ENCODE results near the gene GNAO1.

Gene GNAO1

GRCh38 chr16:56330476-56330875 lies 139.2 kb downstream of the GNAO1 start:
- no peak for DNase-seq (ENCODE audit: low read depth in 4 of 4, low spot score in 1 of 4)

DNA sequence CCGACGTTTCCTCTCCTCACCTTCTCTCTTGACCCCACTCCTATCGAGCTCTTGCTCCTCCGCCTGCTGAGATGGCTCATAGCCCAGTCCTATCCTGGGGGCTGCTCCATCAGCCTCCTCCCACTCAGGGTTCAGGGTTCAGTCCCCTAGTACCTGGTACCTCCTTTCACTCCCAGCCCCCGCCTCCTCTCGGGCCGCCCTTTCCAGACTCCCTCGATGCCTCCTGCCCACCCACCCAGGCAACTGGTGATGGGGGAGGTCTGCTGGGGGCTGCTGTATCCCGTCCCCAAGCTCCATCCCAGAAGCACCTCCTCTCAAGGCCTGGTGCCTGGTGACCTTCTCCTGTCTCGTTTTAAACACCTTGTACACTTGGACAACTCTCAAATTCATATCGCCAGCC lies 140.1 kb downstream of the GNAO1 start:
- DNase-seq (ENCODE audit: low read depth in 4 of 4, low spot score in 1 of 4) = no peak

DNA sequence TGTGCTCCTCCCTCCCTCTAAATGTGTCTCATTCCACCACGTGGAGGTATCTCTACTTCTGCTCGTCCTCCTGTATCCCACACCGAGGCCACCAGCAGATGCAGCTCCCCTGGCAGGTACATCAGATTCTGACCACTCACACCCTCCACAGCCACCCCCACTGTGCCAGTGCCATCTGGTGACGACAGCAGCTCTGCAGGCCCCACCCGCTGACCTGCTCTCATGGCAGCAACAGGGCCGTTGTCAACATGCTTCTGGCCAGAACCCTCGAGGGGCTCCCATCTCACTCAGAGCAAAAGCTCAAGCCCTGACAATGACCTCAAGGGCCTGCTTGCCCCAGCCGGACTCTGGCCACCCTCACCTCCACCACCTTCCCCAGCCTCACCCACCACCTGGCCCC lies 140.6 kb downstream of the GNAO1 start:
- no peak for DNase-seq (ENCODE audit: low read depth in 4 of 4, low spot score in 1 of 4)

DNA sequence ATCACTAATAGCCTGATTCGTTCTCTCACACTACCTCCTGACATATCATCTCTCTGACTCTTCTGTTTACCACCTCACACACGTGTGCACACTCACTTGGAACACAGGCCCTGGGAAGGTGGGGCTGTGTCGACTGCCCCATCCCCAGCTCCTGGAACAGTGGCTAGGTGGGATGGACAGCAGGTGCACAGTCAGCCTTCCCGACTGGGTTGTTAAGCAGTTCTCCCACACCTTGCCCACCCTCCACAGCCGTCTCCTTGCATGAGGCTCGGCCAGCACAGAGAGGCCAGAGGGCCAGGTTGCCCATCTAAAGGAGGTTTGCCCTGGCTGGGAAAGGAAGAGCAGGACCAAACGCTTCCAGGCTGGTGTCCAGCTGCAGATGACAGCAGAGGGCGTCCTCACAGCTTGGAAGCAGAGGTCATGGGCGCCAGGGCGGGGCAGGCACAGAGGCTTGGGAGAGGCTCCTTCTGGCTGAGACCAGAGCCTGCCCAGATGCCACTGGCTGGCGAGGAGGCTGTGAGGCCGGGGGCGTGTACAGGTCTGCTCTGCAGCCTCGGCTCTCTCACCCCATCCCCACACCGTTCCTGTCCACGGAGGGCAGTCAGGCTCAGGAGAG lies 141.3 kb downstream of the GNAO1 start:
- no peak for DNase-seq (ENCODE audit: low read depth in 4 of 4, low spot score in 1 of 4)

DNA sequence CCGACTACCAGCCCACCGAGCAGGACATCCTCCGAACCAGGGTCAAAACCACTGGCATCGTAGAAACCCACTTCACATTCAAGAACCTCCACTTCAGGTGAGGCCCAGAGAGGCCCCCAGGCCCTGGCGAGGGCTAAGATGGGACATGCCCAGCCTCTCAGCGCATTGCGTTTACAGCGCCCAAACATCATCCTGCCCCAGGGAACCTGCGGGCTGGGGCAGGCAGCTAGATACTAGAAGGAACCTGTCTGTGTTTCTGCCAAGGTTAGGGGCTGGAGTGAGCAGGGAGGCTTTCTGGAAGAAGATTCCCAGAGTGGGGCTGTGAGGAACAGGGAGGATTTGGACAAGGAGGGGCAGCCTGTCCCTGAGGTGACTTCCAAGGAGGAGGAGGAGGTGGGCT lies 143.5 kb downstream of the GNAO1 start:
- DNase-seq (ENCODE audit: low read depth in 4 of 4, low spot score in 1 of 4) = no peak

DNA sequence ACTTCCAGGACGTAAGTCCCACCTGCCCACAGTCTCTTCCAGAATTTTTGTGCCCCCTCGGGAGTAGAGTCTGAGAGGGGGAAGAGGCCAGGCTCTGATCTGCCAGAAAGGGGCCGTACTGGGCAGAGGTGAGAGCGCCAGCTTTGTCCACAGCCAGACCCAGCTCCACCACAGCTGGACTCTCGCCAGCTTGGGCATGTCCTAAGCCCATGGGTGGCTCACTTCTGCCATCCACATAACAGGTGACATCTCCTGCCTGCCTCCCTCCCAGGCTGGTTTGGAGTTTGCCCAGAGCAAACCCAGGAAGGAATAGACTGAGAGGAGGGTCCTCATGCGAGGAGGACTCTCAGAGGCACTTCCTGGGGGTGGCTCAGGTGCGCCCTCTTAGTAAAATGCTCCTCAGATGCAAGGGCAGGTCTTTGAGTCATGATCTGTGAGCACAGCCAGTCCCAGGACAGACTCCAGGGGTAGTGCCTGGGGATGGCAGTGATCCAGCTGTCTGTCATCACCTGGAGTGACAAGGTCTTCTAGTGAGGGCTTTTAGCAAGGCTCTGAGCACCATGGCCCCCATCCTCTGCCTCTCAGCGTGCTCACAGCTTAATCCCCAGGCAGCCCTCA lies 144.9 kb downstream of the GNAO1 start:
- DNase-seq (ENCODE audit: low read depth in 4 of 4, low spot score in 1 of 4) = no peak

DNA sequence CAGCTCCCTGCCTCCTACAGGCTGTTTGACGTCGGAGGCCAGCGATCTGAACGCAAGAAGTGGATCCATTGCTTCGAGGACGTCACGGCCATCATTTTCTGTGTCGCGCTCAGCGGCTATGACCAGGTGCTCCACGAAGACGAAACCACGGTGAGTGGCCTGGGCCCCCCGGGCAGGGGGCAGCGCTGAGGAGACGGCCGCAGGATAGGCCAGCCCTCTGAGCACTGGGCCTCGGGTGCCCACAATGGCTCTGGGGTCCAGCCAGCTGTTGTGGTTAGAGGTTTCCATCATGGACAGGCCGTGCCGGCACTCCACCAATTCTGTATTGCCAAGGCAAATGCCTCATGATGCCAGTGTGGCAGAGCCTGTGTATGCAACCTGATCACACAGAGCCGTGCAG lies 145.4 kb downstream of the GNAO1 start:
- DNase-seq (ENCODE audit: low read depth in 4 of 4, low spot score in 1 of 4) = no peak

DNA sequence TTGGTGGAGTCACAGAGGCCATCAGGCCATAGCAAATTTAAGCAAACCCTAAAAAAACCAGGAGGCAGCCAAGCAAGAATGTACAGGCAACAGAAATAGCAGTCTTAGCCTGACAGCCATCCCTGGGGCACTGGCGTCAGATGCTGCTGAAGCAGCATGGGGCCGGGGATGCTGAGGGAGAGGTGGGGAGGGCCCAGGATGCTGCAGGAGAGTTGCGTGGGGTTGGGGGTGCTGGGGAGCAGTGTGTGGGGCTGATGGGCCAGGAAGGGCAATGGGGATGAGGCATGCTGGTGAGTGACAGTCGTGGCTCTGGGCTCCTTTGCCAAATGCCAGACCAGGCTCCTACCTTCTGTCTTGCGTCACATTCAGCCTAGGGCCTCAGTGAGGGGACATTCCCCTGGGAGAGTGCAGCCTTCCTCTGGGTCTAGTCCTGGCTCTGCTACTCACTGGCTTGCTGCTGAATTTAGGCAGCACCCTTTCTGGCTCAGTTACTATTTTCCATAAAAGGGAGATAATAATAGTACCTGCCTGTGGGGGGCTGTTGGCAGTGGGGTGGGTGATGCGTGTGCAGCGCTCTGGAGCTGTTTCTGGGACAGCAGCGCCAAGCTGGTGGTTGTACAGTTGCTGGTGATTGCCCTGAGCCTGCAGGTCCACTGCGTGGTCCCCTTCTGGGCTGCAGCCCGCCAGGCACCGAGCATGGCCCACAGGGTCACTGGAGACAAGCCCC lies 146.0 kb downstream of the GNAO1 start:
- DNase-seq (ENCODE audit: low read depth in 4 of 4, low spot score in 1 of 4) = no peak

DNA sequence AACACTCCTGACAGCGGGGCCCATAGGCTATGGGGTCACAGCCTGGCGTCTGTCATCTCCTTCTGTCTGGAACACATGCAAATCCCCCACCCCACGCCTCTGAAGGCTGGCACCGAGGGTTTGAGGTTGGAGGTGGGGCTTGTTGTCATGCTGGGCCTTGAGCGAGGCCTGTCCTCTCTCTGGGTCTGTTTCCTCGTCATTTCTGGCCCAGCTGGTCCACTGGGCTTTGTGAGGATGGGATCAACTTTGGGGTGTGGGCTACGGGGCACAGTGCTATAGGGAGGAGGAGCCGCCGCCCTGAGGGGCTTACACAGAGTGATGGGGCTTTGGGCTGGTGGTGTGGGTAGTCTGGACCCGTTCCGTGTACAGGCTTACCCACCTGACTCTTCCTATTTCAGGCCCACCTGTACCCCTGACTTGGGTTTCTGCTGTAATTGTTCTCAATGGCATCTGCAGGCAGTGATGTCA lies 146.6 kb downstream of the GNAO1 start:
- no peak for DNase-seq (ENCODE audit: low read depth in 4 of 4, low spot score in 1 of 4)

DNA sequence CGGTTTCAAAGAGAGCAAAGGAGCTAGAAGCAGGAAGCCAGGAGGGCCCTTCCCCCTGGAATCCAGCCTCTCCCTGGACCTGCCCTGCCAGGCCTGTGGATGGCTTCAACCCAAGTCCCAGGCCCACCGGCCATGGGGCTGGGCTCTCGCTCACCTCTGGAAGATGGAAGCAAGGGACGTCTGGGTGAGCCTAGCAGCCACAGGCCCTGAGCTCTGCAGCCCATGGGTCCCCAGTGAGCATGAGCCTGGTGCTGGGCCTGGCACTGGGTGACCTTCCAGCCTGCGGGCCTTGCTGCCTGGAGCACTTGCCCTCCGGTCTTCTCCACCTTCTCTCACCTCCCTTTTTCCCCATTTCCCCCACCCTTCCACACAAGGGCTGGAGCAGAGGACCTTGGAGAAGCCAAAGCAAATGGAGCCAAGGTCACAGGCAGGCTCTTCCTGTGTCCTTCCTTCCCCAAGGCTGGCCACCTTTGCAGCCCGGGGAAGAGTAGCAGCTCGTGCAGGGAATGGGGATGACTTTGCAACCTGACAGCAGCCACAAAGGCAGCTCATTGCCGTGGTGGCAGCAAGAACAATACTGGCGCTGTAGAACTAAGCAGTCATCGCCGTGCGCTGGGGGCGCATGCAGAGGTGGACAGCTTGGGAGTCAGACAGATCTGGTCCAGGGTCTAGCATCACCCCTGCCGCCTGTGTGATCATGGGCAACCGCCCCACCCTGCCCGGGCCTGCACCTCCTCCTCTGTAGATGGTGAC lies 147.5 kb downstream of the GNAO1 start:
- no peak for DNase-seq (ENCODE audit: low read depth in 4 of 4, low spot score in 1 of 4)

DNA sequence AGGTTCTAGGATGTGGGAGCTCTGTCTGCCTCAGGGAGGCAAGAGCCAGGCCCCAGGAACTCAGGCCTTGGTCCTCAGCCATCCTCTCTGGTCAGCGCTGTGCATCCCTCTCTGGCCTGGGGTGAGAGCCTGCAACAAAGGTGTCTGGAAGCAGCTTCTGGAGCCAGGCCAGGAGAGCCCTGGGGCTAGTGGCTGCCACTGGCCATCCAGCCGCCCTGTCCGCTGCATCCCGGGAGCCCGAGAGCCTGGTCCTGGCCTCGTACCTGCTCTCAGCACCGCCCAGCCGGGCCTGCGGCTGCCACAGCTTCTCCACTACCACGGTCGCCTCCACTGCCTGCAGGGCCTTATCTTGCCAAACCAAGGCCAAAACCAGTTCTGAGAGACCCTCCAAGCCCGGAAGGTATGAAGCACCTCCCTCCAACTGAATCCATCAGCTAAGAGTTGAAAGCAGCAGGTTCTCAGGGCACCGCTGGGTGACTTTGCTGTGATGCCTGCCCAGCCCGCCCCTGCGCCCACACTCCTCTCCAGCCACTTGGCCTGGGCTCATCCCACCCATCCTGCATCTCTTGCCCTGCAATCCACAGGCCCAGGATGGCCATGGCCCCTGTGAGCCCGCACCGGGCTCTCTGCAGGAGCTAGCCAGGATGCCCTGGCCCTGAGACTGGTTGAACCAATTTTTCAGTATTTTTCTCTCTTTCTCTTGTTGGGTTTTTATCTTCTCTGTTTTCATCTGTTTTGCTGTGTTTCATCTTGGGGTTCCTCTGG lies 148.3 kb downstream of the GNAO1 start:
- no peak for DNase-seq (ENCODE audit: low read depth in 4 of 4, low spot score in 1 of 4)

DNA sequence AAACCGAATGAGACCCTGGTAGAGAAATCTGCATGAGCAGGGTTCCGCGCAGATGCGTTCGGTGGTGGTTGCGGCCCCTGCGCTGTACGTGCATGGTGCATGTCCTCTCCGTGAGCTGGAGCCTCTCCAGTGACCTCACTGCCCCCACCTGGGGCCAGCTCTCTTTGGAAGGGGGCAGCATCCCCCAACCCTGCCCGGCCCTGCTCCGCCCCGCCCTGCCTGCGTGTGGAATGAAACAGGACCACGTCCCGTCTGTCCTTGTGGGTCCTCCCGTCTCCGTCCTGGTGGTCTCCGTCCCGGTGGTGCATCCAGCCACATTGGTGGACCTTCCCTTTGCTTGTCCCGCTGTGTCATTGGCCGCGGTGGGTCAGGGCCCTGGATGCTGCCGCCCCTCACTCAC lies 149.1 kb downstream of the GNAO1 start:
- no peak for DNase-seq (ENCODE audit: low read depth in 4 of 4, low spot score in 1 of 4)

DNA sequence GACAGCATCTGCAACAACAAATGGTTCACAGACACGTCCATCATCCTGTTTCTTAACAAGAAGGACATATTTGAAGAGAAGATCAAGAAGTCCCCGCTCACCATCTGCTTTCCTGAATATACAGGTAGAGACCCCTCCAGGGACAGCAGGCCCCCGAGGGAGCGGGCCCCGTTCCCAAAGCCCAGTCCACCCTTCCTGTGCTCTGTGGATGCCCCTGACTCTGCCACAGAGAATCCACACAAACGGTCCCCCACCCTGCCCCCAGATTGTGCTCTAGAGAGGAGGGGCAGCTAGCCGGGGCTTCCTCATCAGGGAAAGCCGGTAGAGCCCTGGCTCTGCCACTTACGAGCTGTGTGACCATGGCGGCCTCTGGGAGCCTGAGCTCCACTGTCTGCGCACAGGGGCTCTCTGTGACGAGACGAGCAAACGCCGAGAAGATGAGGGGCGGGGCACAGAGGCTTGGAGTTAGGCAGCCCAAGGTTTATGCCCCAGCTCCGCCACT lies 149.6 kb downstream of the GNAO1 start:
- DNase-seq (ENCODE audit: low read depth in 4 of 4, low spot score in 1 of 4) = no peak

DNA sequence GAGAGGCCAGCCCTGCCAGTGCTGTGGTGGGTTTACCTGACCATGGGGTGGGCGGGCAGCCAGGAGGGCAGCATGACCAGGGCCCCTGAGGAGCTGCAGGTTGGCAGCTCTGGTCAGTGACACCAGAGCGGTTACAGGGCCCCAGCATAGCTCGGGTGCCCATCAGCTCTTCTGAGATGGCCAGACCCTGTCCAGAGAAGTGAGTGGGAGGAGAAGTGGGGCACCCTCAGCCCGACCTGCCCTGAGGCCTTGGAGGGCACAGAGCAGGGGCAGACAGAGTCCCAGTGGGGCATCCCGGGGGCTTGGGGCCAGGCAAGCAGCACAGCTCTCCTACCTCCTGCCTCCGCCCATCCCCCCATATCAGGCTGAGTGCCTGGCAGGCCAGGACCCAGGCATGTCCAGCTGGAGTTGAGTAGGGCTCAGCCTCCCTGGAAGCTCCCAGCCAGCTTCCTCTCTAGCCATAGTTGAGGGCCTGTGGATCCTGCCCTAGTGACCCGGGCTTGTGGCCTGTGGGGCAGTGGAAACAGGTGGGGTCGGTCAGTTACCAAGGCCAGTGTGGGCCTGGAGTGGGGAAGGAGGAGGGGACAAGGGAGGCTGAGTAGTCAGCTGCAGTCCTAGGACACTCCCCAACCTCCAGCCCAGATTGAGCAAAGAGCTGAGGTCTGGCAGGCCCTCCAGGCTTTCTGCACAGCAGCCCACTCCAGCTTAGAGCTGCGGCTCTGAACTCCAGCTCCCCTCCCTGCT lies 150.5 kb downstream of the GNAO1 start:
- DNase-seq (ENCODE audit: low read depth in 4 of 4, low spot score in 1 of 4) = no peak

DNA sequence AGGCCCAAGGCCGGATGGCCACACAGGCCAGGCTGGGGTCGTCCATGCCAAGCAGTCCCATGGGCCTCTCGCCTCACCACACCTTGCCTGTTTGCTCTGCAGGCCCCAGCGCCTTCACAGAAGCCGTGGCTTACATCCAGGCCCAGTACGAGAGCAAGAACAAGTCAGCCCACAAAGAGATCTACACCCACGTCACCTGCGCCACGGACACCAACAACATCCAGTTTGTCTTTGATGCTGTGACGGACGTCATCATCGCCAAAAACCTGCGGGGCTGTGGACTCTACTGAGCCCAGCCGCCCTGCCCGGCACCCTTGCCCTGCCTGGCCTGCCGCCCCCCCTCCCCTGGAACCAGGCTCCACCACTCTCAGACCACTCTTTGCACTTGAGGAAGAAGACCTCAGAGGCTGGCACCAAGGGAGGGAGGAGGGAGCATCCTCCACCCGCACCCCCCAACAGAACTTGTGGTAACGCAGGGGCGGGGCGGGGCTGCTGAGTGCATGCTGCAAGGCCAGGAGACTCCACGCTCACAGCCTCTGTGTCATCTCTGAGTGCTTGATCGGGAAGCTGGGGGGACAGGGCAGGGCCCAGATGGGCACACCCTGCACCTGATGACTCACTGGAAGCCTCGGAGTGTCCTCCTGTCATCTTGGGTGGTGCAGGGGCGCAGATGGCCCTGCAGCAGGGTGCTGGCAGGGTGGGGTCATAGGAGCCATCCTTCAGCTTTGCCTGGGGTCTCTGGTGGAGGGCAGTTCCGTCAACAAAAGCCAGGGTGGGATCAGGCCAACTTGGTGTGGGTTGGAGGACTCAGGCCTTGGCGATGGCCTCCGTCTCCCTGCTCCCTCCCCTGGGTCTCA lies 152.6 kb downstream of the GNAO1 start:
- DNase-seq (ENCODE audit: low read depth in 4 of 4, low spot score in 1 of 4) = no peak

DNA sequence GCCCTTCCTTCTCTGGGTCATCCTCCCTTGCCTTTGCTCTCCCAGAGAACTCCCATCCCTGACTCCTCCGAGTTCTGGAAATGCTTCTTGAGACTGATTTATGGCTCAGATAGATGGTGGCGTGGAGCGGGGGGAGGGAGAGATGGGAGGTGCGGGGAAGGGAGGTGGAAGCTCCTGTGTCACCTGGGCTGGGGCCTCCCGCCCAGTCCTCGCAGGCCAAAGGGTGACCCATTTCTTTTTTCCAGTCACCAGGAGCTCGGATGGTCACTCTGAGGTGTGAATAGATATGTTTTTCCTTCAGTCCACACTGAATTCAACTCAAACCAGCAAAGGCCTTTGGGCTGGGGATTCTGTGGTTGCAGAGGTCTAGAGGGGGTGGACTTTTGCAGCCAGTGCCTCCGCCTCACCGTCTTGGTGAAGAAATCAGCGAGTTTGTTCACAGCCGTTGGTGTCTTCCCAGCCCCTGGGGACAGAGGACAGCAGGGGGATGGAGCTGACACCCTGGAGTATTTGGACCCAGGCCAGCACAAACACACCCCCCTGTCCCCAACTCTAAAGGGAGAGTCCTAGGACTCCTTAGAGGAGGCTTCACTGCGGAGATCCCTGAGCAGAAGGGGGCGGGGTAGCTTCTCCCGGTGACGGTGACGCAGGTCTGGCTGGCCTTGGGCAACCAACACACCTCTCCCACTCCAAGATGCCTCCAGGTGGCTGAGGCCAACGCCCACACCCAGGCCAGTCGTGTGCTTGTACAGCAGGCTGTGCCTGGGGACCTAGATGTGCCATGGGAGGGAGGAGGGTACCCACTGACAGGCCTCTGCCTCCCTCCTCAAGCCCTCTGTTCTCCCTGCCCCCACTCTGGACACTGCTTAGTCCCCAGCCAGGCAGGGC lies 153.5 kb downstream of the GNAO1 start:
- DNase-seq (ENCODE audit: low read depth in 4 of 4, low spot score in 1 of 4) = no peak

GRCh38 chr16:56345406-56346050 lies 154.2 kb downstream of the GNAO1 start:
- DNase-seq (ENCODE audit: low read depth in 4 of 4, low spot score in 1 of 4) = no peak

Data from stimulated activated CD4-positive, alpha-beta T cell treated with anti-CD3 and anti-CD28 coated beads, Interleukin-1b, Interleukin-23, amount 100 ng/mL, for 24 hours (primary cell).